Measurements from ENCODE around the gene GJB3. TPM values are rescaled to one million over a fixed set of nuclear protein-coding genes. Genes with fewer than 3 reads are reported as not detected.

Gene GJB3
- total and polyA plus RNA-seq, 9 of the 15 experiments (the other 6 are each of a cell fraction or from before 2014, with no cell fraction given) = not detected

GRCh38 chr1:34787461-34788420, 6.7 kb downstream of the GJB3 start (continued):
- TF ChIP-seq CTCF (IDR thresholded peaks at IDR 0.05 in 2 of 3, conservative IDR thresholded peaks at IDR 0.05 in 1 of 3; ENCODE audit: insufficient read depth in 2 of 3, low read depth in 1 of 3, low read length in 3 of 3) (peak; percentile 80 to 83 (median 80)), ZNF239 (CRISPR knock-in tag; IDR thresholded peaks at IDR 0.05) (no peak), ZNF511 (CRISPR knock-in tag; IDR thresholded peaks at IDR 0.05) (no peak), ETV5 (CRISPR knock-in tag; IDR thresholded peaks at IDR 0.05; ENCODE audit: low read depth) (no peak), SRSF9 (IDR thresholded peaks at IDR 0.05; ENCODE audit: borderline replicate concordance, low read depth, low read length) (no peak), ELF2 (CRISPR knock-in tag; IDR thresholded peaks at IDR 0.05) (no peak), TRIM24 (IDR thresholded peaks at IDR 0.05) (no peak), PML (IDR thresholded peaks at IDR 0.05; ENCODE audit: low read length) (no peak), ESRRA (IDR thresholded peaks at IDR 0.05; ENCODE audit: borderline replicate concordance, low read depth) (0 out of 2 replicates have a peak, but pooled peaks have one; percentile 15), FOXJ2 (tag; IDR thresholded peaks at IDR 0.05) (no peak), PTRF (tag; IDR thresholded peaks at IDR 0.05) (no peak), CREM (IDR thresholded peaks at IDR 0.05; ENCODE audit: low read depth) (0 out of 2 replicates have a peak, but pooled peaks have one; percentile 37), RAD21 (CRISPR knock-in tag; conservative IDR thresholded peaks at IDR 0.05 in 1 of 2, IDR thresholded peaks at IDR 0.05 in 1 of 2) (peak; percentile 62 to 93), ZEB2 (IDR thresholded peaks at IDR 0.05) (no peak), KLF1 (tag; IDR thresholded peaks at IDR 0.05) (no peak), DEAF1 (CRISPR knock-in tag; IDR thresholded peaks at IDR 0.05) (peak; percentile 58; the same call in 1 of the 2 replicates), RBFOX2 (IDR thresholded peaks at IDR 0.05; ENCODE audit: low read depth, low read length) (no peak), TEAD1 (CRISPR knock-in tag; IDR thresholded peaks at IDR 0.05) (0 out of 4 replicates have a peak, but pooled peaks of 1 of the 2 experiments have one; percentile 5), UBTF (IDR thresholded peaks at IDR 0.05; ENCODE audit: borderline replicate concordance in 1 of 2, low read depth in 2 of 2, low read length in 2 of 2) (0 out of 4 replicates have a peak, but pooled peaks of 1 of the 2 experiments have one; percentile 39), JUND (IDR thresholded peaks at IDR 0.05; ENCODE audit: borderline replicate concordance, low read depth, low read length) (peak; percentile 16; the same call in 1 of the 2 replicates), JUND (tag; IDR thresholded peaks at IDR 0.05; ENCODE audit: borderline replicate concordance, low read depth, low read length) (no peak)

All from K562 (cell line).